Measurements from ENCODE around the gene ARAP1.

DNA sequence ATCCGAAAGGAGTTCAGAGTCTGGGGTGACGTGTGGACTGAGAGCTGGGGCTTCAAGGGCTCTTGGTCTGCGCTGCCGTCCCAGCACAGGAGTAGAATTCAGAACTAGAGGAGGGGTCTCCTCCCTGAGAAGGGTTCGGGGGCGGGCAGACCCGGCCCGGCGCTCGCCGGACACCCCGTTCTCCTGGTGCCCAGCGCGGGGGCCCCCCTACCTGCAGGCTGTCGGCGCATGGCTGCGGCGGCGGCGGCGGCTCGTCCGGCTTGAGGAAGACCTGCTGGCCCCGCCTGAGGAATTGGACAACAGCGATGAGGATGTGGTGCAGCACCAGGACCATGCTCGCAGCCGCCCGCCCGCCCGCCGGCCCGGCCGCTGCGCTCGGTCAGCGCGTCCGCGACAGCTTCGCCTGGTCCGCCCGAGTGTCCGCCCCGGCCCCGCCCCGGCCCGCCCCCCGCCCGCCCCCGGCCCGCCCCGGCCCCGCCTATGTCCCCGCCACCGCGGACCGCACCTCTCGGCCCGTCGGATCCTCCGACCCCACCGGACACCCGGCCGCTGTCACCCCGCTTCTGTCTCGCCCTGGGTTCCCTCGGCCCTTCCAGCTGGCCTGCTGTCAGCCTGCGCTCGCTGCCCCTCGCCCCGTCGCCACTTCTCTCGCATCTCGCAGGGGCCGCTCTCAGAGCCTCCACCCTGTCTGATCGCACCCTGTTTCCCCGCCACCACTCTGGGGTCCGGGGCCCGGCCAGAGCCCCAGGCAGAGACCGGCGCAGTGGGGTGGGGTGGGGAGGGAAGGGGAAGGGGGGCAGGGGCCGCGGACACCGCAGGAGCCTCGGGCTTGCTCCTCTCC, 109.9 kb downstream of the ARAP1 start:
- TF ChIP-seq, protein P1, sequence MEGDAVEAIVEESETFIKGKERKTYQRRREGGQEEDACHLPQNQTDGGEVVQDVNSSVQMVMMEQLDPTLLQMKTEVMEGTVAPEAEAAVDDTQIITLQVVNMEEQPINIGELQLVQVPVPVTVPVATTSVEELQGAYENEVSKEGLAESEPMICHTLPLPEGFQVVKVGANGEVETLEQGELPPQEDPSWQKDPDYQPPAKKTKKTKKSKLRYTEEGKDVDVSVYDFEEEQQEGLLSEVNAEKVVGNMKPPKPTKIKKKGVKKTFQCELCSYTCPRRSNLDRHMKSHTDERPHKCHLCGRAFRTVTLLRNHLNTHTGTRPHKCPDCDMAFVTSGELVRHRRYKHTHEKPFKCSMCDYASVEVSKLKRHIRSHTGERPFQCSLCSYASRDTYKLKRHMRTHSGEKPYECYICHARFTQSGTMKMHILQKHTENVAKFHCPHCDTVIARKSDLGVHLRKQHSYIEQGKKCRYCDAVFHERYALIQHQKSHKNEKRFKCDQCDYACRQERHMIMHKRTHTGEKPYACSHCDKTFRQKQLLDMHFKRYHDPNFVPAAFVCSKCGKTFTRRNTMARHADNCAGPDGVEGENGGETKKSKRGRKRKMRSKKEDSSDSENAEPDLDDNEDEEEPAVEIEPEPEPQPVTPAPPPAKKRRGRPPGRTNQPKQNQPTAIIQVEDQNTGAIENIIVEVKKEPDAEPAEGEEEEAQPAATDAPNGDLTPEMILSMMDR (IDR thresholded peaks at IDR 0.05; ENCODE audit: low read depth, low read length) = no peak
- TF ChIP-seq, protein P2, sequence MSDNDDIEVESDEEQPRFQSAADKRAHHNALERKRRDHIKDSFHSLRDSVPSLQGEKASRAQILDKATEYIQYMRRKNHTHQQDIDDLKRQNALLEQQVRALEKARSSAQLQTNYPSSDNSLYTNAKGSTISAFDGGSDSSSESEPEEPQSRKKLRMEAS (IDR thresholded peaks at IDR 0.05; ENCODE audit: low read depth, low read length) = no peak
- TF ChIP-seq POLR2A (IDR thresholded peaks at IDR 0.05; ENCODE audit: extremely low read depth, insufficient read length) (no peak), MYC (IDR thresholded peaks at IDR 0.05; ENCODE audit: low read depth, low read length) (no peak)
